Measurements from ENCODE around the gene LACTBL1. TPM values are rescaled to one million over a fixed set of nuclear protein-coding genes. Genes with fewer than 3 reads are reported as not detected.

The LACTBL1 gene
- total RNA-seq, 1 donor from 2014 or later: not detected

DNA sequence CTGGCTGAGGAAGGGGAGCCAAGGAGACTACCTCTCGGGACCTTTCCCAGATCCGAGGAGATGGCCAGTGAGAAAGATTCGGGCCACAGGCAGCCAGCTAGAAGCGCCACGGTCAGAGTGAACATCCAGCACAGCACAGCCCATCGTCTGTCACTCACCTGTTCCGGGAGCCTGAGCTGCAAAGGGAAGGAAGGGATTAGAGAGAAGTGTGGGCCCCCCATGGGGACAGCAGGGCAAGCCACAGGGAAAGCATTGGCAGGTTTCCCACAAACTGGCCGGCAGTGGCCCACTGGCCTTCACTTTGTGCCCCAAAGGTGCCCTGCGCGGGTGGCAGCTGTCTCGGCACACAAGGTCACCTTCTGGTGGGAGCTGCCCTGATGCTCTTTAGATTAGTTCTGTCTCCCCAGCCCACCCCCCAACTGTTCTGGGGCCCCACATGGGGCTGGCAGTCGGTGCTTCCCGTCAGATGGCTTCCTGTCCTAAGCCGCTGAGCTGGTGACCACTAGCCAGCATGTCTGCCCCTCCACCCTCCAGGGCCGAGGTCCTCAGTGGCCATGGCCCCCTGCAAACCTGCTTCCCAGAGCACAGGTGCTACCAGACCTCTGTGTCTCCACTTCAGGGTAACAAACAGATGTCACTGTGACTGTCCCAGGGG is 56.7 kb downstream of the LACTBL1 start:
- H3K36me3 Mint-ChIP-seq (ENCODE audit: low read depth, unreplicated experiment): no peaks in the 10 kb centered on the region
- H3K27ac Mint-ChIP-seq (ENCODE audit: unreplicated experiment): no peak overlapping the region
- TF ChIP-seq, protein P1, sequence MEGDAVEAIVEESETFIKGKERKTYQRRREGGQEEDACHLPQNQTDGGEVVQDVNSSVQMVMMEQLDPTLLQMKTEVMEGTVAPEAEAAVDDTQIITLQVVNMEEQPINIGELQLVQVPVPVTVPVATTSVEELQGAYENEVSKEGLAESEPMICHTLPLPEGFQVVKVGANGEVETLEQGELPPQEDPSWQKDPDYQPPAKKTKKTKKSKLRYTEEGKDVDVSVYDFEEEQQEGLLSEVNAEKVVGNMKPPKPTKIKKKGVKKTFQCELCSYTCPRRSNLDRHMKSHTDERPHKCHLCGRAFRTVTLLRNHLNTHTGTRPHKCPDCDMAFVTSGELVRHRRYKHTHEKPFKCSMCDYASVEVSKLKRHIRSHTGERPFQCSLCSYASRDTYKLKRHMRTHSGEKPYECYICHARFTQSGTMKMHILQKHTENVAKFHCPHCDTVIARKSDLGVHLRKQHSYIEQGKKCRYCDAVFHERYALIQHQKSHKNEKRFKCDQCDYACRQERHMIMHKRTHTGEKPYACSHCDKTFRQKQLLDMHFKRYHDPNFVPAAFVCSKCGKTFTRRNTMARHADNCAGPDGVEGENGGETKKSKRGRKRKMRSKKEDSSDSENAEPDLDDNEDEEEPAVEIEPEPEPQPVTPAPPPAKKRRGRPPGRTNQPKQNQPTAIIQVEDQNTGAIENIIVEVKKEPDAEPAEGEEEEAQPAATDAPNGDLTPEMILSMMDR (IDR thresholded peaks at IDR 0.05; ENCODE audit: unreplicated experiment): no peak
- H3K27me3 Mint-ChIP-seq (ENCODE audit: unreplicated experiment): no peaks in the 10 kb centered on the region
- H3K9me3 Mint-ChIP-seq (ENCODE audit: unreplicated experiment): no peaks in the 10 kb centered on the region
- H3K4me1 Mint-ChIP-seq (ENCODE audit: unreplicated experiment): peaks cover 11% of the 10 kb centered on the region
- no peak overlapping the region for H3K4me3 Mint-ChIP-seq (ENCODE audit: unreplicated experiment)
- DNase-seq (ENCODE audit: low spot score): no peak

DNA sequence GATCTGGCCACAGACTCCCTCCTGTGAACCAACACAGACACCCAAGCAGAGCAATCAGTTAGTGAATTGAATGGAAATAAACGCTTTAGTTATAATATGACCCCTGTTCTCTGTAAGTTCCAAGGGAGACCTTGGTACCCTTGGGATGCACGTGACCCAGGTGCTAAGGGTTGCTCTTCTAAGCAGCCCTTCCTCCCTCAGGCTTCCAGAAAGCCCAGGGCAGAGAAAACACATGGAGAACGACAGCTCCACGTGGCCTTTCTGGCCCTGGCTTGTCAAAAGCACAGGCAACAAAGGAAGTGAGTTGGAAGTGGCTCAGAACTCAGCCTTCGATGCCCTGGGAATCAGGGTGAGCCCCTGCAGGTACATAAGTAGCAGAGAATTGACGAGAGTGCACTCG is 57.4 kb downstream of the LACTBL1 start:
- no peak for DNase-seq (ENCODE audit: low spot score)
- Mint-ChIP-seq H3K4me3 (ENCODE audit: unreplicated experiment) (no peak overlapping the region), H3K27me3 (ENCODE audit: unreplicated experiment) (no peaks in the 10 kb centered on the region), H3K27ac (ENCODE audit: unreplicated experiment) (no peak overlapping the region), H3K9me3 (ENCODE audit: unreplicated experiment) (no peaks in the 10 kb centered on the region), H3K4me1 (ENCODE audit: unreplicated experiment) (peaks cover 11% of the 10 kb centered on the region), H3K36me3 (ENCODE audit: low read depth, unreplicated experiment) (no peaks in the 10 kb centered on the region)
- TF ChIP-seq, protein P1 (IDR thresholded peaks at IDR 0.05; ENCODE audit: unreplicated experiment): no peak

DNA sequence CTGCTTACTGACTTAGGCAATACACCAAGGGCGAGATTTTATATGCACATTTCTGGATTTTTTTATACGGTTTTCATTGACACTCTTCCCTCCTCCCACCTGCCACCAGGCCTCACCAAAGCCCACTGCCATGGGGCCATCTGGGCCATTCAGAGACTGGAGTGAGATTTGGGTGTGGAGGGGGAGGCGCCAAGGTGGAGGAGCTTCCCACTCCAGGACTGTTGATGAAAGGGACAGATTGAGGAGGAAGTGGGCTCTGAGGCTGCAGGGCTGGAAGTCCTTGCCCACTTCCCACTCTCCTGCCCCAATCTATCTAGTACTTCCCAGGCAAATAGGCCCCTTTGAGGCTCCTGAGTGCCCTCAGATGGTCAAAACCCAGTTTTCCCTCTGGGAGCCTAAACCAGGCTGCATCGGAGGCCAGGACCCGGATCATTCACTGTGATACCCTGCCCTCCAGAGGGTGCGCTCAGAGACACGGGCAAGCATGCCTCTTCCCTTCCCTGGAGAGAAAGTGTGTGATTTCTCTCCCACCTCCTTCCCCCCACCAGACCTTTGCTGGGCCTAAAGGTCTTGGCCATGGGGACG is 57.9 kb downstream of the LACTBL1 start:
- H3K4me1 Mint-ChIP-seq (ENCODE audit: unreplicated experiment): peaks cover 11% of the 10 kb centered on the region
- H3K4me3 Mint-ChIP-seq (ENCODE audit: unreplicated experiment): no peak overlapping the region
- no peaks in the 10 kb centered on the region for H3K27me3 Mint-ChIP-seq (ENCODE audit: unreplicated experiment)
- no peak overlapping the region for H3K27ac Mint-ChIP-seq (ENCODE audit: unreplicated experiment)
- no peak for DNase-seq (ENCODE audit: low spot score)
- TF ChIP-seq, protein P1 (IDR thresholded peaks at IDR 0.05; ENCODE audit: unreplicated experiment): no peak
- no peaks in the 10 kb centered on the region for H3K36me3 Mint-ChIP-seq (ENCODE audit: low read depth, unreplicated experiment)
- H3K9me3 Mint-ChIP-seq (ENCODE audit: unreplicated experiment): no peaks in the 10 kb centered on the region

DNA sequence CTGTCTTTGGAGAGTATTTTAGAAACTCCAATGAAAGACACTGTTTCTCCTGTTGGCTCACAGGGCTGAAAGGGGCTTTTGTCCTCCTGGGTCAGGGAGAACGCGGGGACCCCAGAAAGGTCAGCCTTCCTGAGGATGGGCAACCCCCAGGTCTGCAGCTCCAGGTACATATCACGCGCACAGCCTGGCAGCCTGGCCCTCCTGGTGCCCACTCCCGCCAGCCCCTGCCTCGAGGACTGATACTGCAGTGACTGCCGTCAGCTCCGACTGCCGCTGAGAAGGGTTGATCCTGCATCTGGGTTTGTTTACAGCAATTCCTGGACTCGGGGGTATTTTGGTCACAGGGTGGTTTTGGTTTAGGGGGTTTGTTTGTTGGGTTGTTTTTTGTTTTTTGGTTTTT is 58.5 kb downstream of the LACTBL1 start:
- Mint-ChIP-seq H3K27me3 (ENCODE audit: unreplicated experiment) (no peaks in the 10 kb centered on the region), H3K9me3 (ENCODE audit: unreplicated experiment) (no peaks in the 10 kb centered on the region), H3K27ac (ENCODE audit: unreplicated experiment) (no peak overlapping the region), H3K4me1 (ENCODE audit: unreplicated experiment) (peaks cover 11% of the 10 kb centered on the region), H3K36me3 (ENCODE audit: low read depth, unreplicated experiment) (no peaks in the 10 kb centered on the region), H3K4me3 (ENCODE audit: unreplicated experiment) (no peak overlapping the region)
- no peak for DNase-seq (ENCODE audit: low spot score)
- TF ChIP-seq, protein P1 (IDR thresholded peaks at IDR 0.05; ENCODE audit: unreplicated experiment): no peak

DNA sequence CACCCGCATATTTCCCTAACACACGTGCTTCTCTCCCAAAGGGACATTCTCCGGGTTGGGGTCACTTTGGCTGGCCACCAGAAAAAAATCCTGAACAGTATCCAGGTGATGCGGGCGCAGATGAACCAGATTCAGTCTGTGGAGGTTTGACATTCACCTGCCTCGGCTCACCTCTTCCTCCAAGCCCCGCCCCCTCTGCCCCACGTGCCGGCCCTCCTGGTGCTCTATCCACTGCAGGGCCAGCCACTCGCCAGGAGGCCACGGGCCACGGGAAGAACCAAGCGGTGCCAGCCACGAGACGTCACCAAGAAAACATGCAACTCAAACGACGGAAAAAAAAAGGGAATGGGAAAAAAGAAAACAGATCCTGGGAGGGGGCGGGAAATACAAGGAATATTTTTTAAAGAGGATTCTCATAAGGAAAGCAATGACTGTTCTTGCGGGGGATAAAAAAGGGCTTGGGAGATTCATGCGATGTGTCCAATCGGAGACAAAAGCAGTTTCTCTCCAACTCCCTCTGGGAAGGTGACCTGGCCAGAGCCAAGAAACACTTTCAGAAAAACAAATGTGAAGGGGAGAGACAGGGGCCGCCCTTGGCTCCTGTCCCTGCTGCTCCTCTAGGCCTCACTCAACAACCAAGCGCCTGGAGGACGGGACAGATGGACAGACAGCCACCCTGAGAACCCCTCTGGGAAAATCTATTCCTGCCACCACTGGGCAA is 59.1 kb downstream of the LACTBL1 start:
- H3K4me1 Mint-ChIP-seq (ENCODE audit: unreplicated experiment): peaks cover 11% of the 10 kb centered on the region
- H3K27me3 Mint-ChIP-seq (ENCODE audit: unreplicated experiment): no peaks in the 10 kb centered on the region
- H3K36me3 Mint-ChIP-seq (ENCODE audit: low read depth, unreplicated experiment): no peaks in the 10 kb centered on the region
- TF ChIP-seq, protein P1 (IDR thresholded peaks at IDR 0.05; ENCODE audit: unreplicated experiment): no peak
- H3K4me3 Mint-ChIP-seq (ENCODE audit: unreplicated experiment): no peak overlapping the region
- no peaks in the 10 kb centered on the region for H3K9me3 Mint-ChIP-seq (ENCODE audit: unreplicated experiment)
- no peak overlapping the region for H3K27ac Mint-ChIP-seq (ENCODE audit: unreplicated experiment)
- no peak for DNase-seq (ENCODE audit: low spot score)
